Ecto neural progenitor cell (in vitro differentiated cells): ENCODE measurements around the gene ZDHHC16.
"Not testable (repeated sequence)": the region's sequence is repeated elsewhere in the genome, so short reads cannot be mapped to it uniquely, and the experiment has no call there.

Experiments
- DNase-seq: peaks from one replicate; pipeline ENCODE4 v3.0.0-alpha.2; 2018; ENCODE audit warnings: low spot score

The ZDHHC16 gene

DNA sequence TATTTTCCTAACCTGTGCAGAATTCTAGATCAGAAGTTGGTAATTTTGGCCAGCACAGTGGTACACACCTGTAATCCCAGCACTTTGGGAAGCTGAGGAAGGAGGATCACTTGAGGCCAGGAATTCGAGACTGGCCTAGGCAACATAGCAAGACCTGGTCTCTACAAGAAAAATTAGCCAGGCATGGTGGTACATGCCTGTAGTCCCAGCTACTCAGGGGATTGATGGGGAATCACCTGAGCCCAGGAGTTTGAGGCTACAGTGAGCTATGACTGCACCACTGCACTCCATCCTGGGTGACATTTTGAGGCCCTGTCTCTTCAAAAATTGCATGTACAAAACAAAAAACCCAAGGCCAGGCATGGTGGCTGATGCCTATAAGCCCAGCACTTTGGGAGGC, 11.4 kb upstream of the ZDHHC16 start:
- DNase-seq, result no peak

DNA sequence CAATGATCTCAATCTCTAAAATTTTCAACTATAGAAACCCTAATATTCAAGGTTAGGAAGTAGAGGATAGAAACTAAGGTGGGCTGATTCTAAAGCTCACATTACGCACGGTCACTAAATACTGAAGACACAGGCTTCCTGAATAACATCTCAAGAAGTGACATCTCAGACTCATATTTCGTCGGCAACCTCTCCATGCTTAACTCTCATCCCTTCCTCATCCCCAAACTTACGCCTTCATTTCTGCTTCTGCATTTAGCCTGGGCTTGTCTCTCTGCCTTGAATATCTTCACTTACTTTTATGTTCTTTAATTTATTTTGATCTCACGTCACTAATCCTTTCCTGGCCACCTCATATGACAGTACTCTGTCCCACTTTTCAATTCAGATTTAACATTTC, 10.8 kb upstream of the ZDHHC16 start:
- no peak for DNase-seq

DNA sequence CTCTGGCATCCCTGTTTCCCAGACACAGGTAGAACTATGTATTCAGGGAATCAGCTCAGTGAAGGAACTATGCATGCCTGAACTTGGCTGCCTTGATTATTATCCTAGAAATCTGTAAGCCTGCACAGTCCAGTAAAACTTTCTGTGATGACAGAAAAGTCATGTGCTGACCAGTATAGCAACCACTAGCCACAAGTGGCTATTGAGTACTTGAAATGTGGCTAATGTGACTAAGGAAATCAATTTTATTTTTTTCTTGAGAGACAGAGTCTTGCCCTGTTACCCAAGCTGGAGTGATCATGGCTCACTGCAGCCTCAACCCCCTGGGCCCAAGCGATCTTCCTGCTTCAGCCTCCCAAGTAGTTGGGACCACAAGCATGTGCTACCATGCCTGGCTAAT, 3.7 kb upstream of the ZDHHC16 start:
- no peak for DNase-seq

DNA sequence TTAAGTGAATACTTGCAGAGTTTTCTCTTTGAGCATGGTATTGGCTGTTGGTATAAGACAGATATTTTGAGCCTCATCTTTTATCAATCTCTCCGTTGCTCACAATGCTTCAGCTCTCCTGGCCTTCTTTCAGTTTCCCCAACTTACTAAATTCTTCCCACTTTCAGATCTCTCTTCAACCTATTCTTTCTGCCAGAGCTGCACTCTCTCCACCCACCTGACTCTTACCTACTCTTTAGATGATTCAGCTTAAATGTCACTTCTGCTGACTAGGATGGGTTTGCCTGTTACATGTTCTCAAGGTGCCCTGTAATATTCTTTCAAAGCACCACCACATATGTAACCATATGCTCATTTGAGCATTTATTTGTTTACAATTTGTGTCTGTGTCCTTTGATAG, 1.8 kb upstream of the ZDHHC16 start:
- no peak for DNase-seq

DNA sequence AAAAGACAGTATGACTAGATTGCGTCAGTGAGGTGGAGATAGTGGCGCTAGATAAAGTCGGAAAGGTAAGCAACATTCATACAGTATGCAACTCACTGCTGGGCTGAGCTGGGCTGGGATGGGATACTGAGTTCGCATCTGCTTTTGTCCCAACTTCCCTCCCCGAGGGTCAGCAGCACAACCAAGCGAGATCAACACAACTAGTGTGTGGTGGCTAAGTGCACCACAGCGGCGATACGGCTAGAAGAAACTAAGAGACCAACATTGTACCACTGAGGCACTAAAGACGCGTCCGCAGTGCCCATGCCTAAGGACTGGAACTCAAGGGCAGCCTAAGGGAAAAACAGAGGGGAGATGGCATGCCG, 636 bp upstream of the ZDHHC16 start:
- DNase-seq, result no peak

DNA sequence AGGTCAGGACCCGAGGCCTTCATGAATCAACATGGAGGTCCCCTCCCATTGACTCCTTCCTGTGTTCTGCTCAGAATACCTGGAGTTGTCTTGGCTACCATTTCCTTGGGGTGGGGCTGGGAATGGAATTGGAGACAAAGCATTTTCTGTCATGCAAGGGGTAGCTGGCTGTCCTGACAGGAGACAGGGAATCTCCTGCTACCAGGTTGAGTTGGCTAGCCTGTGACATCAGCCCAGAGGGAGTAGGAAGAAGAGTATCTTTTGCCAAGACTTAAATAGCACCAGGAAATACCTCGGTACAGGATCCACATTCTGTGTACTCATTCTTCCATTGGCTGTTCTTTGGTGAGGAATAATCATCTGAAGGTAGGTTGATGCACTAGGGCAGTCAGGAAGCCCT, 4.9 kb downstream of the ZDHHC16 start:
- no peak for DNase-seq

DNA sequence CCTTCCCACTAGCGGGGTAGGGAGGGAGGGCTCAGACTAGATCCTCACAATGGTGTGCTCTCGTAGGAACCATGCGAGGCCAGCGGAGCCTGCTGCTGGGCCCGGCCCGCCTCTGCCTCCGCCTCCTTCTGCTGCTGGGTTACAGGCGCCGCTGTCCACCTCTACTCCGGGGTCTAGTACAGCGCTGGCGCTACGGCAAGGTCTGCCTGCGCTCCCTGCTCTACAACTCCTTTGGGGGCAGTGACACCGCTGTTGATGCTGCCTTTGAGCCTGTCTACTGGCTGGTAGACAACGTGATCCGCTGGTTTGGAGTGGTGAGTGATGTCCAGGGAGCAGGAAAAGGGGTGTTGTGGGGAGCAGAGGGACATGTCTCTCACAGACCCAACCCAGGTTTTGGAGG, 5.6 kb downstream of the ZDHHC16 start:
- no peak for DNase-seq

DNA sequence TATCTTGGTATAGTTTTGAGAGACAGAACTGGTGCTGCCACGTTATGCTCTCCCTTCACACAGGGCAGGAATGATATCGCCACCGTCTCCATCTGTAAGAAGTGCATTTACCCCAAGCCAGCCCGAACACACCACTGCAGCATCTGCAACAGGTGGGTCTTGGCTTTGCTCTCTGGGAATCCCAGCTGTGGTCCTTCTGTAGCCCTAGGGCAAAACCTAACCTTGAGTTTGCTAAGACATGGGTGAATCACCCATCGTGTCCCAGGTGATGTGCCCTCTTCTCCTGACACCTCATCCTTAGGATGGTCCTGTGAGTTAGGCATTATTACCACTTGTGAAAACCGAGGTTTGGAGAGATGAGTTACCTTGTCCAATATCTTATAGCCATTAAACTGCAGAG, 6.4 kb downstream of the ZDHHC16 start:
- no peak for DNase-seq

GRCh38 chr10:97454330-97455036, 8.5 kb downstream of the ZDHHC16 start:
- no peak for DNase-seq

DNA sequence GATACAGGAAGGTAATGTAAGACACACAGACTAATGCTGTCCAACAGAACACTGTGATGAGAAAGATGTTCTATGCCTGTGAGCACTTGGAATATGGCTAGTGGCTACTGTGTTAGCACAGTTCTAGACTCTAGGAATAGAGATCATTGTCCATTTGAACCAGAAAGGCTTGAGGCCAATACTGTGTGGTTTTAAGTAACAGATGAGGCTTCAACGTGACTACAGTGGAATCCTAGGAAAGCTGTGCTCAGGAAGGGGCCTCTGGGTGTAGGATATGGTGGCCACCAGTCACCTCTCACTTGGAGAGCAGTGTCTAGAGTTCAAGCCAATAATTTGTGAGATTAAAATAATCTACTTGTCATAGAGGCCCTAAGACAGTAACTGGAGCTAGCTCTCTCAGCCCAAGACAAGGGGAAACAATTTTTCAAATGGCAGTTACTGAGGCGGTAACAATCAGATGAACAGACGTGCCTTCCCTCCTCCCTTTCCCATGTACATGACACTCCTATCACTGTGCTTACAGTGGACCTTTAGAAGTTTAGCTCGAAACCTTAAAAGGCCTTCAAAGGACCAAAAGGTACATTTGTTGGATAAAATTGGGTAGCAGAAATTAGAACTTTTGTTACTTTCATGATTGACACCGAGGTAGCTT, 10.2 kb downstream of the ZDHHC16 start:
- DNase-seq, result no peak

DNA sequence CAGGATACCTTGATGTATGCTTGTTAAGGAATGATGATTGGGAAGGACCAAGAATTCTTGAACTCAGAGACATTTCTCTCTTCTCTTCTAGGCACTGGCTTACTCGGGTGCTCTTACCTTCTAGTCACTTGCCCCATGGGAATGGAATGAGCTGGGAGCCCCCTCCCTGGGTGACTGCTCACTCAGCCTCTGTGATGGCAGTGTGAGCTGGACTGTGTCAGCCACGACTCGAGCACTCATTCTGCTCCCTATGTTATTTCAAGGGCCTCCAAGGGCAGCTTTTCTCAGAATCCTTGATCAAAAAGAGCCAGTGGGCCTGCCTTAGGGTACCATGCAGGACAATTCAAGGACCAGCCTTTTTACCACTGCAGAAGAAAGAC, 10.7 kb downstream of the ZDHHC16 start:
- no peak for DNase-seq

DNA sequence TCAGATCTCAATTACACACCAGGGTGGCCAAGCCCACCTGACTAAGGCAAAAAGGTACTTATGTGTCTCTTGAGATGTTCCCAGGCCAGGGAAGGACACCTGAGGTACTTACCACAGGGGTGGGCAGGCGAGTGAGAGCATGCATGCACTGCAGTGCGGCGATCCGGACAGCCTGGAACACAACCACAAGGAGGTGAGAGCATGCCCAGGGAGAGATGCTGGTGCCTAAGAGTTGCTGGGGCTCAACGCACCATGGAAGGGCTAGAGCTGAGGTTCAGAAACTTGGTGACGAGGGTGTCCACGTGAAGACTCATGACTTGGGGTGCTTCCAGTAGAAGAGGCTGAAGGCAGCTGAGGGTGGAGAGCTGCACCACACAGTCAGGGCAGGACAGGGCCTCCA, 13.1 kb downstream of the ZDHHC16 start:
- no peak for DNase-seq

- DNase-seq, result no peak
Measured at GRCh38 chr10:97459933-97460332, 14.0 kb downstream of the ZDHHC16 start.

- no peak for DNase-seq
Measured at GRCh38 chr10:97462309-97462708, 16.3 kb downstream of the ZDHHC16 start.

DNA sequence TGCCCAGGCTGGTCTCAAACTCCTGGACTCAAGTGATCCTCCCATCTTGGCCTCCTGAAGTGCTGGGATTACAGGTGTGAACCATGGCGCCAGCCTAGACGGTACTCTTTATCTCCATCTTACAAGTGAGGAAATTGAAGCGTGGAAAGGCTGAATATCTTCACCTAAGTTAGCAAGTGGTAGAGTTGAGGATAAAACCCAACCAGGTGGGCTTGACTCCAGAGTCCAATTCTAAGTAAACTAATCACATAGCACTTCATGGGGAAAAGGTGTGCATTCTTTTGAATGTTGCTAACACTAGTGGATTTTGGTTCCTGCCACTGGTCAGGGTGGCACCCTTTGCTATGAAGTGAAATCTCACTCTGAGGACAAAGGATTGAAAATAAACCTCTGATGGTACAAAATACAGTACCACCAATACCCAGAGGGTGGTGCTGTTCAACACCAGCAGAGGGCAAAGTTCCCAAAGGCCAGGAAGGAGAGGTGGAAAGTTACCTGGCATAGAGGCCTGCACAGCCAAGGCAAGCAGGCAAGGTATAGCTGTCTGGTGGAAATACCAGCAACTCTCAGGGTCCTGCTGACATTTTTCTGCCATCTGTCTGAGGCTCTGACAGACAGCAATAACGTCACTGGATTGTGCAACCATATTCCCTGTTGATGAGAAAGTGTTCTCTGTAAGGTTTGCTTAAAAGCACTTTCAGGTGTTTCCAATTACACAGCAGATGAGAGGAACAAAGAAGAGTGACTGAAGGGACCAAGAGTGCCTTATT, 17.6 kb downstream of the ZDHHC16 start:
- DNase-seq, result peak; percentile 61

GRCh38 chr10:97464226-97464625, 18.3 kb downstream of the ZDHHC16 start:
- no peak for DNase-seq

GRCh38 chr10:97465982-97466381, 20.0 kb downstream of the ZDHHC16 start:
- DNase-seq, result no peak

DNA sequence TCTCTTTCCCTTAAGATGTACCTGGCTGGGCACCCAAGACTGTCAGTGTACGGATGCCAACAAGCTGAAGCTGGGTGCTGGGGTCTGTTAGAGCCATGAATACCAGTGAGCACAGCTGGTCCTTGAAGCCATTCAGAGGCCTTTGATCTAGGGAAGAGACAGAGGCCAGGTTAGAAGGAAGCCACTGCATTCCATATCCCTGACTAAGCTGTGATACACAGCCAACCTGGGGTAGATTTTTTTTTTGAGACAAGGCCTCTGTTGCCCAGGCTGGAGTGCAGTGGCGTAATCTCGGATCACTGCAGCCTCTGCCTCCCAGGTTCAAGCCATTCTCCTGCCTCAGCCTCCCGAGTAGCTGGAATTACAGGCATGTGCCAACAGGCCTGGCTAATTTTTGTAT, 20.8 kb downstream of the ZDHHC16 start:
- no peak for DNase-seq

GRCh38 chr10:97468162-97468561, 22.2 kb downstream of the ZDHHC16 start:
- no peak for DNase-seq

DNA sequence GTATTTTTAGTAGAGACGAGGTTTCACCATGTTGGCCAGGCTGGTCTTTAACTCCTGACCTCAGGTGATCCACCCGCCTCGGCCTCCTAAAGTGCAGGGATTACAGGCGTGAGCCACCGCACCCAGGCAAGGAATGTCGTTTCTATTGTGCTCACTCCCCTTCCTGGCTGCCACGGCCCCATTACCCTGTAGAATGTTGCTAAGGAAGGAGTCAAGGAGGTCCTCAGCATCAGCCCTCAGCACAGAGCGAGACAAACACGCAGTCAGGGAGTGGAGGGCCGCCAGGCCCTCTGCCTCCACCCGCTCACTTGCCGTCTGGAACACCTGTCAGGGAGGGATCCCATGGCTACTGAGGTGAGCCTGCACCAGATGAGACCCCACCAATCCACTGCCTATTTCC, 22.8 kb downstream of the ZDHHC16 start:
- DNase-seq, result not testable (repeated sequence)

- no peak for DNase-seq
Measured at GRCh38 chr10:97474918-97475317, 28.9 kb downstream of the ZDHHC16 start.

DNA sequence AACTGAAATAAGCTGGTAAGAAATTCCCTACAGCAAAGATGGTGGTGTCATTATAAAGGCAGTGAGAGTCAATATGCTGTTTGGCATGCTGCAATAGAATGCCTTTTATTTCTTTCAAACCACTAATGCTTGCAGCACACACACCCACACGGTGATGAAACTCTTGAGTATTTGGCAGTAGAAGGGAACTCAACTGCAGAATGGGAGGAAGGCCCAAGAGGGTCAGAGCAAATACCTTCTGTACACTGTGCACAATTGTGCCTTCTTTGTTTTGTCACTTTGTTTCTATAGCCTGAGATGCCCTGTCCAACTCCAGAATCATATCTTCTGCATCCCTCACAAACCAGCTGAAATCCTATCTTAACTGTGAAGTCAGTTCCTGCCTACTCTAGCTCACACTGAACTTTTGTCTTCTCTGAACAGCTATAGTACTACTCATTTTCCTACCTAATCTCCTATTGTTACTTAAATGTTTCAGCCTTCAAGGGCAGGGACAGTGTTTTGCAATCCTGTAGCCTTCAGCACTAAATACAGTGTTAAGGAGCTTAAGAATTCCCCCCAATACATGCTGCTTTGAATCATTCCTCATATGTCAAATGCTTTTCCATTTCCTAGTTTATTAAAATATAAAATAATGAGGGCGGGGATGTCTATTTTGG, 30.1 kb downstream of the ZDHHC16 start:
- no peak for DNase-seq

GRCh38 chr10:97479410-97479809, 33.4 kb downstream of the ZDHHC16 start:
- DNase-seq, result not testable (repeated sequence)
